MM.1S (cell line): ENCODE measurements around the gene AGBL1.

Experiments
- EZH2 ChIP-seq: fragments of 300-600 bp; sonication (generic); optimal IDR thresholded peaks from 2 replicates; pipeline ENCODE3; 2017; ENCODE audit warnings: low read depth, mild to moderate bottlenecking, antibody characterized with exemption, low read length, mixed read lengths
- EZH2phosphoT487 ChIP-seq: fragments of 300-600 bp; sonication (generic); IDR thresholded peaks from 2 replicates; pipeline ENCODE4 v1.6.1; 2018; ENCODE audit warnings: antibody characterized with exemption, low read length
- TF ChIP-seq, protein P1 (sequence below): fragments of 300-600 bp; sonication (generic); IDR thresholded peaks from 2 replicates; pipeline ENCODE4 v1.5.1; 2016; ENCODE audit warnings: antibody characterized with exemption, low read length, mixed read lengths

DNA sequence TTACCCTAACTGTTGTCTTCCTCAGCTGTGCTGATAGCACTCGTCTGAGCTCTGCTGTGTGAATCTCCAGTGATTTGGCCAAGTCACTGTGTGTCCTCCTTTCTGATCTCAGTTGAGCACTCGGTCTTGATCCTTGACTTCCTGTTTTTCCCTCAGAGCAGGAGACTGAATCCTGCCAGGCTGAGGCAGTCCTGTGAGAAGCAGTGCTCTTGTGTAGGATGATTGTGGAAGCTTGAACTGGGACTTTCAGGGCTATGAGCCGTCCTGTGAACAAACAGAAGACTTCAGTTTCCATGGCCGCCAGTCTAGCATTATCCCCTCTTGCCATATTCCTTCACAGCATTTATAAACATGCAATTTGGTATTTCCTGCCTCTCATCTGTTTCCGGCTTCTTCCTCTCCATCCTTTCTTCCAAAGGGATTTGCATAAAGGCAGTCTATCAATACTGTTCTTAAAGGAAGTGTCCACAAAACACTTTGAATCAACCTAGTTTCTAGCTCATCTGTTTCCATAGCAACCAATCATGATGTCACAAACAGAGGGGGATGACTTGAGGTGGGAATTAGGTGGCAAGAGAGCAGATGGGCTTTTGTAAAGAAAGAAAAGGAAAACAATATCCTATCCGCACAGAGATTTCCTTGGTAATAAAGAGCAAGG, 237.2 kb downstream of the AGBL1 start:
- TF ChIP-seq, protein P1, sequence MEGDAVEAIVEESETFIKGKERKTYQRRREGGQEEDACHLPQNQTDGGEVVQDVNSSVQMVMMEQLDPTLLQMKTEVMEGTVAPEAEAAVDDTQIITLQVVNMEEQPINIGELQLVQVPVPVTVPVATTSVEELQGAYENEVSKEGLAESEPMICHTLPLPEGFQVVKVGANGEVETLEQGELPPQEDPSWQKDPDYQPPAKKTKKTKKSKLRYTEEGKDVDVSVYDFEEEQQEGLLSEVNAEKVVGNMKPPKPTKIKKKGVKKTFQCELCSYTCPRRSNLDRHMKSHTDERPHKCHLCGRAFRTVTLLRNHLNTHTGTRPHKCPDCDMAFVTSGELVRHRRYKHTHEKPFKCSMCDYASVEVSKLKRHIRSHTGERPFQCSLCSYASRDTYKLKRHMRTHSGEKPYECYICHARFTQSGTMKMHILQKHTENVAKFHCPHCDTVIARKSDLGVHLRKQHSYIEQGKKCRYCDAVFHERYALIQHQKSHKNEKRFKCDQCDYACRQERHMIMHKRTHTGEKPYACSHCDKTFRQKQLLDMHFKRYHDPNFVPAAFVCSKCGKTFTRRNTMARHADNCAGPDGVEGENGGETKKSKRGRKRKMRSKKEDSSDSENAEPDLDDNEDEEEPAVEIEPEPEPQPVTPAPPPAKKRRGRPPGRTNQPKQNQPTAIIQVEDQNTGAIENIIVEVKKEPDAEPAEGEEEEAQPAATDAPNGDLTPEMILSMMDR, result no peak
- TF ChIP-seq EZH2 (no peak), EZH2phosphoT487 (no peak)
